HG03097 (cell line): Measurements from ENCODE around the gene NBPF8.
"Not testable (repeated sequence)": the region's sequence is repeated elsewhere in the genome, so short reads cannot be mapped to it uniquely, and the experiment has no call there.

ENCODE experiments used
- ATAC-seq: cut with Tn5 transposase; IDR thresholded peaks from one replicate; pipeline ENCODE4 v1.9.1; 2021; ENCODE audit not compliant: unreplicated experiment, low FRiP score

Gene NBPF8, protein sequence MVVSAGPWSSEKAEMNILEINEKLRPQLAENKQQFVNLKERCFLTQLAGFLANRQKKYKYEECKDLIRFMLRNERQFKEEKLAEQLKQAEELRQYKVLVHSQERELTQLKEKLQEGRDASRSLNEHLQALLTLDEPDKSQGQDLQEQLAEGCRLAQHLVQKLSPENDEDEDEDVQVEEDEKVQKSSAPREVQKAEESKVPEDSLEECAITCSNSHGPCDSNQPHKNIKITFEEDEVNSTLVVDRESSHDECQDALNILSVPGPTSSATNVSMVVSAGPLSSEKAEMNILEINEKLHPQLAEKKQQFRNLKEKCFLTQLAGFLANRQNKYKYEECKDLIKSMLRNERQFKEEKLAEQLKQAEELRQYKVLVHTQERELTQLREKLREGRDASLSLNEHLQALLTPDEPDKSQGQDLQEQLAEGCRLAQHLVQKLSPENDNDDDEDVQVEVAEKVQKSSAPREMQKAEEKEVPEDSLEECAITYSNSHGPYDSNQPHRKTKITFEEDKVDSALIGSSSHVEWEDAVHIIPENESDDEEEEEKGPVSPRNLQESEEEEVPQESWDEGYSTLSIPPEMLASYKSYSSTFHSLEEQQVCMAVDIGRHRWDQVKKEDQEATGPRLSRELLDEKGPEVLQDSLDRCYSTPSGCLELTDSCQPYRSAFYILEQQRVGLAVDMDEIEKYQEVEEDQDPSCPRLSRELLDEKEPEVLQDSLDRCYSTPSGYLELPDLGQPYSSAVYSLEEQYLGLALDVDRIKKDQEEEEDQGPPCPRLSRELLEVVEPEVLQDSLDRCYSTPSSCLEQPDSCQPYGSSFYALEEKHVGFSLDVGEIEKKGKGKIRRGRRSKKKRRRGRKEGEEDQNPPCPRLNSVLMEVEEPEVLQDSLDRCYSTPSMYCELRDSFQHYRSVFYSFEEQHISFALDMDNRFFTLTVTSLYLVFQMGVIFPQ

DNA sequence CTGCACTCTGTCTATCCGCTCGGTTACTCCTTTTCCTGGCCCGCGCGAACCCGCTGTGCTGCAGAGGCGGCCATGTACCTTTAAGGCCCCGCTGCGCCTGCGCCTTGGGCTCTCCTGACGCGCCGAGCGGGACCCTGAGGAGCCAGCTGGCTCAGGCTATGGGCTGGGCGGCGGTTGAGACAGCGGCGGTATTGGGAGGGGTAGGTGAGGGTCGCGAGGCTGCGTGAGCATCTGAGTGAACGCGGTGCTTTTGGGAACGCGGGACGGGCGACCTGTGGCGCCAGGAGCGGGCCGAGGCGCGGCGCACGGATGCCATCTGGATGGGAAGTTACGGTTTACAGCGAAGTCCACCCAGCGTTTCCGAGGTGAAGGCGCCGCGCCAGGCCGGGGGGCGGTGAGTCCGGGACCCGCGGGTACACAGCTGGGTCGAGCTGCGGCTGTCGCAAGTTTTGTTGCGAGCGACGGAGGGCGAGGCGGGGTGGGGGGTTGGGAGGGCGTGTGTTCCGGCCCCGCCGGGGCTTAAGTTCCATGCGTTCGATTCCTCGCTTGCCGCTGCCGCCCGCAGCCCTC, at the start of gene NBPF8:
Gene NBPF8, plus strand, starts transcription at position 125 of the 570 bp plus-strand sequence. CDS start 21,488 bp downstream, outside the sequence.
- peak; percentile 99 for ATAC-seq

DNA sequence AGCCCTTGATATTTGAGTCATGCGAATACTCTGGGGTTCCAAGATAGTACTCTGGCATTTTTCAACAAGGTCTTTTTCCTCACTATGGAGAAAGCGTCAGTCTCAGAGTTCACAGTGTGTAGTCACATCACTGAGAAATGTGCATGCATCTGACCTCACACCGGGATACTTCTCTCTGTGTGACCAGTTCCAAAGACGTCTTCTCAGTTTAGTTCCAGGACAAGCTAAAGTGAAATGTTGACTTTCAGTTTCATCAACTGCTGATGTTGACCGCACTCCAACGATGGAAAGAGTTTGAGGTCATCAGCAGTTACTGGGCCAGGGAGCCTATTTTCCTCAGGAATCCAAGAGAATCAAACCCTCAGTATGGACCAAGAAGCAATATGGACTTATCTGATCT, 47.1 kb upstream of the NBPF8 start:
- not testable (repeated sequence) for ATAC-seq

DNA sequence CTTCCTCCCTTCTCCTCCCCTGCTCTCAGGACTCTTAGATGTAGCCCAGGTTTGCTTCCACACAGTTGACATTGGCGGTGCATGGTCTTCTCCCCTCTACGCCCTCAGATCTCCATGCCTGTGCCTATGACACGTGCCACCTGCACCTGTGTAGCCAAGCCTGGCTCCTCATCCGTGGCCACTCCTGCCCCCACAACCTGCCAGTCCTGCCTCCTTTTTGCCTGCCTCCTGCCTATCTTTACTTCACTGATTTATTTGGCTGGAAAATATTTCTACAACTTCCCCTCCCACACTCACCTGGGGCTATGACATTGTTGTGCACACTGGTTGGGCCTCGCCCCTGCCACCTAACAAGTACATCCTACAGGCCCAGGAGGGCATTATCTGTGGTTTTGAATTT, 28.2 kb upstream of the NBPF8 start:
- ATAC-seq, result not testable (repeated sequence)

DNA sequence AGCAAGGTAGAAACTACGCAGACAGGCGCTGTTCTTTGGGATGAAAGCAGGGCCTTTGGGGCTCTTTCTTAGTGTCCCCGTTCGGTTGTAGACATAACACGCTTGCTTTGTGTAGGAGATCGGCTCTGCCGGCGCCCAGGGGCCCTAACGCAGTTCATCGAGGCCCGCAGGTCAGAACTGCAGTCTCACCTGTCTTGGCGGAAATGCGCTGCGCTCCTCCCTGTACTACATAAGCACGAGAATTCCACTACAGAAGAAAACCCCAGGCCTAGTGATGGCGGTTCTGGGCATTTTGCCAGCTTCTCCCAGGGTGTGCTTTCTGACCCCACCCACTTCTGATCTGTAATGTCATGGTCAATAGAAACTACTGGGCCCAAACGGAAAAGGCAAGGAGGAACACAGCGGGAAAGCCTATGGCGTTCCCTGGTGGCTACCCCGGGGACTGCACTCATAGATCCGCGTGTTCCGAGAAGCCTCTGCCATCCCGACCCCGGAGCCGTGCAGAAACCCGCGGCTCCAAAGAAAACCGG, 26.2 kb upstream of the NBPF8 start:
- not testable (repeated sequence) for ATAC-seq

DNA sequence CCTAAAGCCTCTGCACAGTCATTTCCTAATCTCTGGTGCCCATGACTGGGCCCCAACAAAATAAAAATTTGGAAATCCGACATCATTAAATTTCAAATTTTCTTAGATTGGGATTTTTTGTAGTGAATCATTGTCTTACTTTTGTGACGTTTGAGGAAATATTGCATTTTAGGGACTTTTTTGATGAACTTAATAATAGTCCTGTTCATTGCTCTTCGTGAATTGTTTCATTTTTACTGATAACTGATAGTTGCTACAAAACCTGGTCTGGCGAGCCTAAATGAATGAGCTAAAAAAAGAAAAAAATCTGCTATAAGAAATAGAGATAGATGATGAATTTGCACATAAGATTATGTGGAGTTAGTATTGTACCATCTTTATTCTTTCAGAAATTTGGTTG, 23.5 kb upstream of the NBPF8 start:
- ATAC-seq, result not testable (repeated sequence)

DNA sequence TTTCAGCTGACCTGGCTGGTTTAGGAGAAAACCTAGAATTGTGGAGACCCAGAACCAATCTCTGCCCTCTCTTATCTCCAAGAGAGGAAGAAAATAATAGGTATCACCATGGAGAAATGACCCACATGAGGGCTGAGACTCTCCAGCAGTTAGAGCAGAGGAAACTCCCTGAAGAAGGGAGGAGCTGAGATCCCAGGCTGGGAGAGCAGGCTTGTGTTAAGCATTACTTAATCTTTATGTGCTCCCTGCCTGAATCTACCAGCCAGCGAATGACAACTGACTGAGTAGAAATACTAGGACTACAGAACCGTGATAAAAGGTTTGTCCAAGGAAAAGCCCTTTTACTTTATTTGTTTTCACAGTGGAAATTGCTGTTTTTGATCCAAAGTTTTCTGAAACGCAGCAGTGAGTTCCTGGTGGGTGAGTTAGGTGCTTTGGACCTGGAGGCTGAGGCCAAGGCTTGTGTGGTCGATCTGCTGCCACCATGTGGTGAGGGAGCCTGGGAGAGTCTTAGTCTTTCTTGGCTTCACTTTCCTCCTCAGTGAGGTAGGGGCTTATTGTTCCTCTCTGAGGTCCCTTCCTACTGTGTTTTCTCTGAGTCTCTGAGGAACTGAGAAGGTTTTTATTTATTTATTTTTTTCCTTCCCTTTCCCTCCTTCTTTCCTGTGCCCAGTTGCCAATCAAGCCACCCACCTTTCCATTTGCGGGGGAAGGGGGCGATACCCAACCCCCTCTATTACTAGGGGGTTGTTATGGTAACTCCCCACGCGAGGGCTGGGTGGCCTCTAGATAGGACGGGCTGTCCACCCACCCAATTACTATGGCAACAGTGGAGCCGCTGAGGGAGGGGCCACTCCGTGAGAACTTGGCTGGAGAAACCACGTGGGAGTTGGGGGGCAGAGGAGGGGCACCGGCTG, 21.3 kb upstream of the NBPF8 start:
- ATAC-seq, result not testable (repeated sequence)

DNA sequence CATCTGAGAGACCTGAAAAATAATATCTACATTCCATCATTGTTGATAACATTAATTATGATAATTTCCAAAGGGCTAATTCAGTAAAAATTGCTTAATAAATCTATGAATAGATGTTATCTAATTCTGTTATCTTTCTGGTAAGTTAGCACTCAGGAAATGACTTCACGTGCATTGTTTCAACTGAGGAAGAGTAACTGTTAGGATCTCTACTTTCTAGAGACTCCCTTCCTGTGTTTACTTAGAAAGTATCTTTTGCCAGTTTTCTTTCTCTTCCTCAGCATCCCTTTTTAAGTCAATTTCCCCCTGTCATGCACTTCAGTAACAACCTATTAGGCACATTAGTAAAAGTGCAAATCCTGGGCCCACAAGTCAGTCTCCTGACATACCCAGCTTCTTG, 9.5 kb upstream of the NBPF8 start:
- not testable (repeated sequence) for ATAC-seq

DNA sequence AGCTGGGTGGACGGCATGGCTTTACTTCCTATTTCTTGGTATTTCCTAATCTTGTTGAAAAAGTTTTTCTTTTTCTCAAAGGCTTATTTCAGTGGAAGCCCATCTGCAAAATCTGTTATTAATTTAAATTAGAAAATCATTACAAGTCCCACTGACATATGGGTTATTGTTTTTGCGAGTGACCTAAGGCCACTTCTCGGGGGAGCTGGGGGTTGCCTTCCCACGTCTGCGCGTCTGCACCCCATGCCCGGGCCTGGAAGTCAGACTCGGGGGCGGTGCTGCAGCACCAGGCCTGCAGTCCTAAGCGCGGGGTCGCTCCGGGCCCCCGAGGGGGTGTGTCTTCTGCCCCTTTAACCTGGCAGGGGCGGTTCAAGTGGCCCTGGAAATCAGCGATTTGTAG, 384 bp upstream of the NBPF8 start:
- ATAC-seq, result not testable (repeated sequence)

DNA sequence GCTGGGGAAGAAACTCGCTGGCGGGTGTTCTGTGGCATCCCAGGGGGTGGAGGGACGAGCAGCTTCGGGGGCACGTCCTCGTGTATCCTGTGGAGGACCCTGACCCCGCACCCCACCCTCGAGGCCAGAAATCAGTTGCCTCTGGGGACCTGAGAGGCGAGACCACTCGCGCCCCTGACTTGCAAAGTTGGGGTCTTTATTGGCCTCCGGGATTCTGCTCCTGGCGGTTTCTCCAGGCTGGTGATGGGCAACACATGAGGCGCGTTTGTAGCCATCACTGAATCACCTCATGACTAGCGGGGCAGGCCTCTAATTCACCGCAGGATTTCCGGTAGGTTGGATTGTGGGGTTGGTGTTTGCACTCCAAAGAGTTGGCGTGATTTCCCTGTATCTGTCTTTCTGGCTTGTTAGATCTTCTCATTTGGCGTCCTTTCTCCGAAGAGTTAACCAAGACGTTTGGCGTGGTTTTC, 692 bp downstream of the NBPF8 start:
- not testable (repeated sequence) for ATAC-seq

DNA sequence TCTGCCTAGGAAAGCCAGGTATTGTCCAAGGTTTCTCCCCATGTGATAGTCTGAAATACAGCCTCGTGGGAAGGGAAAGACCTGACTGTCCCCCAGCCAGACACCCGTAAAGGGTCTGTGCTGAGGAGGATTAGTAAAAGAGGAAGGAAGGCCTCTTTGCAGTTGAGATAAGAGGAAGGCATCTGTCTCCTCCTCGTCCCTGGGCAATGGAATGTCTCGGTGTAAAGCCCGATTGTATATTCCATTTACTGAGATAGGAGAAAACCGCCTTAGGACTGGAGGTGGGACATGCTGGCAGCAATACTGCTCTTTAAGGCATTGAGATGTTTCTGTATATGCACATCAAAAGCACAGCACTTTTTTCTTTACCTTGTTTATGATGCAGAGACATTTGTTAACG, 10.2 kb downstream of the NBPF8 start:
- not testable (repeated sequence) for ATAC-seq

DNA sequence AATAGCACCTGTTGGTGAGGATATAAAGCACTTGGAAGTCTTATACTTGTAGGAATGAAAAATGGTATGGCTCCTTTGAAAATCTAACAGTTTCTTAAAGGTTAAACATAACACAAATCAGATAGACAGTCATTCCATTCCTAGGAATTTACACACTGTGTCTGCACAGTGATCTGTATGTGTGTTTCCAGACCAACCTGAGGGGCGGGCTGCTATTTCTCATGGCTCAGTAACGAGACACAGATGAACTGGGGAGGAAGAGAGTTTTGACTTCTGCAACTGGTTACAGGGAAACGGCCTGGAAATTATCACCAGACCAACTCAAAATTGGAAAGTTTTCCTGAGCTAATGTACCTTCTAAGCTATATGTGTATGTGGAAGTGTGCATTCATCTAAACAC, 16.8 kb downstream of the NBPF8 start:
- not testable (repeated sequence) for ATAC-seq

DNA sequence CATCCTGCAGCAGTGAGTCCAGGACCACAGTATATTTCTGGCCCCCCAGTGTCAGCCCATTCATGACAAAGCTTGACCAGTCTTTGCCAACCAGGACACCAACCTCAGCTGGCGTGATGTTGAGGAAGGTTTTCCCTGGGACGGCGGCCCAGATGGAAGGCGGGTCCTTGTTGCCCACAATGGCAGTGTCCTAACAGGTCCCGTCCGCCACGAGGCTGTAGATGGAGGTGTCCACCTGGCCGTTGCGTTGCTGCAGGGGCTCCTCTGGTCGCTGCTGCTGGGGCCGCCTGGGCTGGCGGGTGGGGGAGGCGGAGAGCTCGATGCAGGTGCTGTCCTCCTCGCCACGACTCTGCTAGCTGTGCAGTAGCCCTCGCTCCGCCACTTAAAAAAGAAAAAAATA, 19.0 kb downstream of the NBPF8 start:
- not testable (repeated sequence) for ATAC-seq

DNA sequence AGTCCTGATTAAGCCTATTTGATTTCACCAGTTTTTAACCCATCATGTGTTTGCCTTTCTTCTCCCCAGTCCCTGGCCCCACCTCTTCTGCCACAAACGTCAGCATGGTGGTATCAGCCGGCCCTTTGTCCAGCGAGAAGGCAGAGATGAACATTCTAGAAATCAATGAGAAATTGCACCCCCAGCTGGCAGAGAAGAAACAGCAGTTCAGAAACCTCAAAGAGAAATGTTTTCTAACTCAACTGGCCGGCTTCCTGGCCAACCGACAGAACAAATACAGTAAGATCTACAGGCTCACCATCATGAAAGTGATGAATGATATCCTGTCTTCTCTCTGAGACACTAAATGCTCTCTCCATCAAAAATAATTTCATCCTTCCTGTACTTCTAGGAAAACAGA, 34.3 kb downstream of the NBPF8 start:
- not testable (repeated sequence) for ATAC-seq
